SK-N-DZ (cell line): ENCODE results near the gene TEAD1.
A peak's percentile ranks its signal among the peaks of the same experiment; 100 is the strongest.

Experiments
- DNase-seq: peaks from one replicate; pipeline ENCODE4 v3.0.0-alpha.2; 2015; ENCODE audit warnings: low spot score

TEAD1 gene

DNA sequence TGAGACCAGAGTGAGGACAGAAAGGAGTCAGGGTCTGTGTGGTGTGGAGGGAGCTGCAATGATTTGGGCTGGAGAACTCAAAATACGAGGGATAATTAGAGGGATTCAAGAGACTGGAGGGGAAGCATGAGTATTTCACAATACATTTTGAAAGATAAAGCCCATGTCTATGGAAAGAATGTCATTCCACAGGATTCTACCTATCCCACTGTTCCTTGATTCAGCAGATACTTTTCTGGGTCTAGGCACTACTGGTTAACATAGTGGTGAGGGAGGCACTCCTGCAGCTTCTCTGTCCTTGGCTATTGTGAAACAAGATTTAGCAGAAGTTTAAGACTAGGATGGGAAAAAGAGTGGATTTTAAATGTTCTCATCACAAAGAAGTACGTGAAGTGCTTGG, 262.0 kb downstream of the TEAD1 start:
- no peak for DNase-seq

GRCh38 chr11:12938590-12939247, 264.5 kb downstream of the TEAD1 start:
- no peak for DNase-seq

GRCh38 chr11:12941671-12942070, 267.4 kb downstream of the TEAD1 start:
- no peak for DNase-seq

GRCh38 chr11:12942157-12942556, 267.9 kb downstream of the TEAD1 start:
- DNase-seq: no peak

- no peak for DNase-seq
Measured at GRCh38 chr11:12943311-12943710, 269.1 kb downstream of the TEAD1 start.

GRCh38 chr11:12944889-12945288, 270.7 kb downstream of the TEAD1 start:
- no peak for DNase-seq

GRCh38 chr11:12949453-12949852, 275.2 kb downstream of the TEAD1 start:
- no peak for DNase-seq

DNA sequence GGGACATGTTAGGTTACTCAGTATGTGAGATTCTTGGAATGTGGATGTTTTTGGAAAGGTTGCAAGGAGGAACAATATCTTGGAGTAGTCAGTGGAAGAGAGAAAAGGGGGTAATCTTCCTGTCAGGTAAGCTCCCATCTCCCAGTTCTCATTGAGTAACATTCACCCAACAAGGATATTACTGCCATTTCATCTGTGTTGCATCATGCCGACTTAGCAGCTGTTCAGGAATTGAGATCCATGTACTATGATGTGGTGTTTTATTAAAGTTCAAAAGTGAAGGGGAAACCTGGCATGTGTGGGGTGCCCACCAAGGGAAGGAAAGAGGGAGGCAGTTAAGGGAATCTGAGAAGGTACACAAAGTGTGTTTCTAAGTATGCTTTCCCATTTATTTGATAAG, 276.4 kb downstream of the TEAD1 start:
- DNase-seq: no peak

DNA sequence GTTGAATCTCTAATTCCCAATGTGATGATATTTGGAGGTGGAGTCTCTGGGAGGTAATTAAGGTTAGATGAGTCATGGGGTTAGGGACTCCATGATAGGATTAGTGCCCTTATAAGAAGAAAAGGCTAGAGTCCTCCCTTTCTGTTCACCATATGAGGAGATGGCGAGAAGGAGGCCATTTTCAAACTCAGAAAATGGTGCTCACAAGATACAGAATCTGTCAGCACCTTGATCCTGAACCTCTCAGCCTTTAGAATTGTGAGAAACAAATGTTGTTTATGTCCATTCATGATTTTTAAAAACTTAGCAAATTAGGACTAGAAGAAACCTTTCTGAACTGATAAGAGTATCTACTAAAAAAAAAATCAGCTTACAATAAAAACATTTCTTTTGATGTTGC, 277.2 kb downstream of the TEAD1 start:
- no peak for DNase-seq

DNA sequence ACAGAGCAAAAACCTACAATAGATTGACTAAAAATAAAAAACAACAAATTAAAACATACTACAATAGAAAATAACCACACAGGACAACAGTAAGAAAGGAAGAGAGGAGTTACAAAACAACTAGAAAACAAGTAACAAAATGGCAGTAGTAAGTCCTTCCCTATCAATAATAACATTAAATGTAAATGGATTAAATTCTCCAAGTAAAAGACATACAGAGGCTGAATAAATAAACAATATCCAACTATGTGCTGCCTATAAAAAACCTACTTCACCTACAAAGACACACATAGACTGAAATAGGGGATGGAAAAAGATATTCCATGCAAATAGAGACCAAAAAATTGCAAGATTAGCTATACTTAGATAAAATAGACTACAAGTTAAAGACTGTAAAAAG, 277.9 kb downstream of the TEAD1 start:
- DNase-seq: no peak

GRCh38 chr11:12958986-12959385, 284.8 kb downstream of the TEAD1 start:
- DNase-seq: no peak

- no peak for DNase-seq
Measured at GRCh38 chr11:12961615-12962014, 287.4 kb downstream of the TEAD1 start.

GRCh38 chr11:12962306-12962705, 288.1 kb downstream of the TEAD1 start:
- no peak for DNase-seq

GRCh38 chr11:12963051-12963450, 288.8 kb downstream of the TEAD1 start:
- no peak for DNase-seq

DNA sequence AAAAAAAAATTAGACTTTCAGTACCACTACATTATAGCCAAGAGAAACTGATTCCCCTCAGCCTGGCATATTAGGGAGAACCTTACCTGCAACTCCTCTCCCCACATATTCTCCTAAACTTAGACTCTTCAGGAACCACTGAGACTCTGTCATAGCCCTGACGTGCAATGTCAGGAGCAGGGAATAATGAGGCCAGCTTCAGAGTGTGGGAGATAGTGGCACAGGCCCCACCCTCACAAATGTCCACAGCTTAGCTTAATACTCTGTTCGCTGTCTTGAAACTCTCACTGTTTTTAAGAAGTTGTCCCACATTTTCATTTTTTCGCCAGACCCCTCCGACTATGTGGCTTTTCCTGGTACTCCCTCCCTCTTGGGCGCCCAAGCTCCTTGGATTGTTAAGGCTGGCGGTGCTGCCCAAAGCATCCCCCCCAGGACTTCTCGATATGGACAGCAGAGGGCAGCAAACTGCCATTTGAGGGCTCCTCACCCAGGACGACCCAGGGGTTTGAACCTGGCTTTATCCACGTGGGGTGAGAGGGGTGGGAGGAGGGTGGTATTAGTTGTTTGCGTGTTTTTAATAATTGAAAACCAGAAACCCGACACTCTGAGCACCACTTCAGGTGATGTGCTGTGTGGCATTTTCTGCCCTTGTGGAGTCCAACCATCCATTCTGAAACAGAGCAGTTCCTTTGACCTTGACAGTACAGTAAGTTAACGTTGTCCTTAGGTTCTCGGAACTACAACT, 289.7 kb downstream of the TEAD1 start:
- DNase-seq: peak; percentile 68

DNA sequence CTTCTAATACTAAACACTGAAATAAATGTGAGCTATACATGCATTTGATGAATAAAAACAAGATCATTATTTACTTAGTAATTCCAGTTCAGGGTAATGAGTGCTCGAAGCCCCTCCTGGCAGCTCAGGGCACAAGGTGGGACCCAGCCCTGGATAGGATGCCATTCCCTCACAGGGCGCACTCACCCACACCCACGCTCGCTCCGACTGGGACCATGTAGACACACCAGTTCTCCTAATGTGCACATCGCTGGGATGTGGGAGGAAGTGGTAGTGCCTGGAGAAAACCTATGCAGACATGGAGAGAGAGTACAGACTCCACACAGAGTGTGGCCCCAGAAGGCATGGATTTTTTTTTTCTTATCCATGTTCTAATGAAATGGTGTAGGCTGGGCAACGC, 290.4 kb downstream of the TEAD1 start:
- no peak for DNase-seq

DNA sequence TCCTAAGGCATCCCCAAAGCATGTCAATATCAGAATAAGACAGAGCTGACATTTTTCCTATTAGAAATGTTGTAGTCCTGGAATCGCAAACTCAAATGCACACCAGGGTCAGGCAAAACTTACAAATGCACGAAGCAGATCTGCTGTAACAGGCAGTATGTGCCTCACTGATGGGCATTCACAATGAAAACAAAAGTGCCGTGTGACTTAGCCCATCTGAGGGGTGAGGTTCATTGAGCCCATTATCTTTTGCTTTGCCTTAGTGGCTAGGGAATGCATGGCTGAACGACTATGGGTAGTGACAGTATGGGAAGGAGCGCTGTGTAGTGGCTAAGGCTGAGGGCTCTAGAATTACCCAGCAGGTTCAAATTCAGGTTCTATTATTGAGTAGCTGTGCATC, 291.8 kb downstream of the TEAD1 start:
- DNase-seq: no peak

DNA sequence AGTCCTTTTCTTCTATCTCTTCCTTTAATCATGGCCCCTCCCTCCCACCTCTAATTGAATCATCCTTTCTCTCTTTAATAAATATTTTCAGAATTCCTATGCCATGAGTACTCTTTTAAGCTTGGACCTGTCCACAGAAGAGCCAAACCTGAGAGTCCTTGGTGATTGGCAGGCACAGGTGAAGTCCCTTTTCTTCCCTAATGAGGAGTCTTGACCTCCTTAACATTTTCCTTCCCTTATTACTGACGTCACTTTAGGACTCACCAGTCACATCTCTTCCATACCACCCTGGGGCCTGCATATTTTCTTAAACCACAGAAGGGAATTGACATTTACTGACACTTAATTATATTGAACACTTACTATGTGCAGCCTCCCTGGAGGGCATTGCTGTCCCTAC, 293.9 kb downstream of the TEAD1 start:
- DNase-seq: no peak

- DNase-seq: no peak
Measured at GRCh38 chr11:12968826-12969225, 294.6 kb downstream of the TEAD1 start.

GRCh38 chr11:12971955-12972354, 297.7 kb downstream of the TEAD1 start:
- no peak for DNase-seq

DNA sequence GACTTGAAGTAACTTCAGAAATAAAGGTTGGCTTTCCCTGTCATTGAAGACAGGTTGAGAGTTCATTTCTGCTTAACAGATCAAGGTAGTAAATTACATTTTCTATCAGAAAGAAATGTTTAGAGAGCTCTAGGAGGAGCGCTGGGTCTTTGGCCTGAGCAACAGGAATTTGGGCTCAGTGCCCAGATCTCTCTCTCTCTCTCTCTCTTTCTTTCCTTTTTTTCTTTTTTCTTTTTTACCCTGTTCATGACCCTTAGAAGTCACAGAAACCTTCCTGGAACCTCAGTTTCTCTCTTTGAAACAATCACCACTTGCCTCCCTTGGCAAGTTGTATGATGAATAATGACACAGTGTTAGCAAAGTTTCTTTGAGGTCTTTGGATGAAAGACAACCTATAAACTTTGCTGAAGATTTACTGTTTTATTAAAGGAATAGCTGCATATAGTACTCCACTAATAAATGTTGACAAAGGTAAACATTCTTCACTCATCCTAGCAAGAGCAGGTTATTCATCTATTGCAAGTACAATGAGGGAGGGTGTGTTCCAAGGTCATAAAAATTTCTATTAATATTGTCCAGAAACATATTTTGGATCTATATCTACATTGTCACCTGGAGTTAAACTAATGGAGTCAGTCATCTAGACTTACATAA, 299.4 kb downstream of the TEAD1 start:
- DNase-seq: no peak

DNA sequence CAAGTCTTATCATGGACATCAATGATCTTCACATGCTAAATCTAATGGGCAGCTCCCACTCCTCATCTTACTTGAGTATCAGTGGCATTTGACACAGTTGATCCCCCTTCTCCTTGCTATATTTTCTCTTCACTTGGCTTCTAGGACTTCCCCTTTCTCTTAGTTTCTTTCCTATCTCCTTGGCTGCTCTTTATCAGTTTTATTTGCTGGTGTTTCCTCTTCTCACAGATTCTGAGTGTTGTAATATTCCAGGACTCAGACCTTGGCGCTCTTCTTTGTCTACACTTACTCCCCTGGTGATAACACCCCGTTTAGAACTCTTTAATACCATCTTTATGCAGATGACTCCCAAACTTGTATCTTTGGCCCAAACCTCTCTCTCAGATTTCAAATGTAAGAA, 301.0 kb downstream of the TEAD1 start:
- DNase-seq: no peak
